Measurements from ENCODE around the gene ASIP. TPM values are rescaled to one million over a fixed set of nuclear protein-coding genes. Genes with fewer than 3 reads are reported as not detected.

The ASIP gene
- total and polyA plus RNA-seq, 2 of the 4 experiments (the other 2 are of a cell fraction) = not detected

- POLR2A ChIA-PET (ENCODE audit: unreplicated experiment) = no interaction called here
- peaks cover 7% of the 10 kb centered on the region for H3K9me1 ChIP-seq (ENCODE audit: insufficient read depth, low read length)
- H2AFZ ChIP-seq (replicated peaks; ENCODE audit: low read length, poor library complexity) = no peak overlapping the region
- no TSS peak for BruUV-seq (replicated peaks)
- H3K23ac ChIP-seq (ENCODE audit: low read depth, low read length) = no peak overlapping the region
- H4K91ac ChIP-seq (ENCODE audit: insufficient read depth, low read depth, low read length) = no peak overlapping the region
- ATAC-seq (ENCODE audit: low read depth) (no peak), DNase-seq (no peak)
- no peak overlapping the region for H3K56ac ChIP-seq (ENCODE audit: extremely low read depth, insufficient read depth, low read length)
- no peaks in the 10 kb centered on the region for H3K4me1 ChIP-seq (ENCODE audit: control insufficient read depth, insufficient read depth, low read length)
- H3K9ac ChIP-seq (ENCODE audit: low read depth, low read length) = no peak overlapping the region
- H3K36me3 ChIP-seq (ENCODE audit: control insufficient read depth, insufficient read depth, low read length) = peaks cover 67% of the 10 kb centered on the region
- H2AK9ac ChIP-seq (replicated peaks; ENCODE audit: low read depth, low read length, poor library complexity) = no peak overlapping the region
- H4K20me1 ChIP-seq (ENCODE audit: insufficient read depth, low read length) = peaks cover 17% of the 10 kb centered on the region; the same call in 1 of the 2 replicates
- H3K27ac ChIP-seq (ENCODE audit: insufficient read depth, low read length) = no peak overlapping the region
- no peak overlapping the region for H2BK20ac ChIP-seq (ENCODE audit: low read depth, low read length)
- H3K4me3 ChIP-seq (ENCODE audit: insufficient read depth, low read depth, low read length) = no peak overlapping the region
- H2BK15ac ChIP-seq (ENCODE audit: low read depth, low read length) = no peak overlapping the region
- no peak overlapping the region for H4K5ac ChIP-seq (ENCODE audit: low read depth, low read length)
- H2BK5ac ChIP-seq (ENCODE audit: low read depth, low read length, poor library complexity, severe bottlenecking) = no peak overlapping the region
- no peak overlapping the region for H3K4ac ChIP-seq (ENCODE audit: low read depth, low read length)
- no peak overlapping the region for H3K18ac ChIP-seq (ENCODE audit: low read depth, low read length)
- H3K9me3 ChIP-seq (ENCODE audit: control insufficient read depth, insufficient read depth, low read length) = no peaks in the 10 kb centered on the region
- CTCF ChIA-PET = no interaction called here
- peaks cover 8 to 33% of the 10 kb centered on the region in 2 experiments for H3K79me1 ChIP-seq (ENCODE audit: low read depth in 1 of 2, low read length in 2 of 2)
- intact Hi-C loops (cut with micrococcal nuclease) = no loop called here
- 96% methylated on average over 6 of the region's 11 CpGs; no CpG with 5 or more reads in 1 of the 2 experiments for WGBS, 2 experiments (ENCODE audit: extremely low coverage in 2 of 2, insufficient read length in 1 of 2)
- H3K14ac ChIP-seq (replicated peaks; ENCODE audit: low read depth, low read length) = no peak overlapping the region
- dilution Hi-C loops (cut with HindIII; ENCODE audit: low sequenced_read_pairs, unreplicated experiment) = no loop called here
- H3K27me3 ChIP-seq (ENCODE audit: control insufficient read depth, insufficient read depth, low read length) = no peaks in the 10 kb centered on the region
- H2BK120ac ChIP-seq (ENCODE audit: low read depth, low read length) = no peak overlapping the region
- in situ Hi-C loops (cut with MboI; ENCODE audit: low sequenced_read_pairs) = no loop called here
- no peak overlapping the region for H2AK5ac ChIP-seq (ENCODE audit: low read depth, low read length)
- no peak overlapping the region for H4K8ac ChIP-seq (ENCODE audit: low read depth in 2 of 2, low read length in 2 of 2)
- no peak for TF ChIP-seq RFX5 (IDR thresholded peaks at IDR 0.05; ENCODE audit: low read depth, low read length)
- no peak for TF ChIP-seq CTCF (conservative IDR thresholded peaks at IDR 0.05; ENCODE audit: low read depth, low read length)
- no peak for TF ChIP-seq SMC3 (IDR thresholded peaks at IDR 0.05; ENCODE audit: low read depth, low read length)
- no peak for TF ChIP-seq MAZ (IDR thresholded peaks at IDR 0.05; ENCODE audit: borderline replicate concordance, low read depth, low read length)
- no peak for TF ChIP-seq CHD1 (IDR thresholded peaks at IDR 0.05; ENCODE audit: low read depth, low read length)
- TF ChIP-seq CEBPB (IDR thresholded peaks at IDR 0.05; ENCODE audit: low read depth, low read length) = no peak
- TF ChIP-seq NFE2L2 (IDR thresholded peaks at IDR 0.05; ENCODE audit: low read depth, low read length) = no peak
- TF ChIP-seq RAD21 (IDR thresholded peaks at IDR 0.05; ENCODE audit: low read length) = no peak
- no peak for TF ChIP-seq ELK1 (IDR thresholded peaks at IDR 0.05; ENCODE audit: borderline replicate concordance, low read depth, low read length)
- TF ChIP-seq MAFK (IDR thresholded peaks at IDR 0.05; ENCODE audit: low read depth, low read length) = no peak
- TF ChIP-seq FOS (IDR thresholded peaks at IDR 0.05; ENCODE audit: low read depth, low read length) = no peak
- no peak for TF ChIP-seq MXI1 (IDR thresholded peaks at IDR 0.05; ENCODE audit: borderline replicate concordance, low read depth, low read length)
- no peak for TF ChIP-seq USF2 (IDR thresholded peaks at IDR 0.05; ENCODE audit: low read depth, low read length)
- no peak for TF ChIP-seq BHLHE40 (IDR thresholded peaks at IDR 0.05; ENCODE audit: low read depth, low read length)
- TF ChIP-seq RCOR1 (IDR thresholded peaks at IDR 0.05; ENCODE audit: insufficient replicate concordance, low read length) = no peak
- no peak for TF ChIP-seq POLR2A (IDR thresholded peaks at IDR 0.05; ENCODE audit: low read depth, low read length)
- no peak overlapping the region for H3K4me2 ChIP-seq (ENCODE audit: low read depth, low read length)
Observed at GRCh38 chr20:34290471-34290870, 49.2 kb downstream of the ASIP start.
